GM18868 (cell line): Measurements from ENCODE around the gene NUP42.
"Not testable (repeated sequence)": the region's sequence is repeated elsewhere in the genome, so short reads cannot be mapped to it uniquely, and the experiment has no call there.

ENCODE experiments used
- ATAC-seq: cut with Tn5 transposase; IDR thresholded peaks from one replicate; pipeline ENCODE4 v1.9.1; 2021; ENCODE audit warnings: mild to moderate bottlenecking, moderate library complexity; ENCODE audit not compliant: unreplicated experiment

NUP42 gene

DNA sequence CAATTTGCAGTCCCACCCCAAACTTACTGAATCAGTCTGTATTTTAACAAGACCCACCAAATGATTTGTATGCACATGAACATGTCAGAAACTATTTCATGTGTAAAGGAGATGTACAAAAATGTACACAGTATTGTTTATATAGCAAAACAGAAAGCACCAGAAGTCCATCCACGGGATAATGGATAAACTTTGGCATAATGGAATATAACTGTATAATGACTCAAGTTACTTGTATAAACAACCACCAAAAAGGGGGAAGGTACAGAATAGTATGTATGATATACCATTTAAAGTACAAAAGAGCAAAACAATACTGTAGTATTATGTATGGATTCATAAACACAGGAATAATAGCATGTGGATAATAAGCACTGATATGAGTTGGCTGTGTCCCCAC is 22.4 kb downstream of the NUP42 start:
- no peak for ATAC-seq

DNA sequence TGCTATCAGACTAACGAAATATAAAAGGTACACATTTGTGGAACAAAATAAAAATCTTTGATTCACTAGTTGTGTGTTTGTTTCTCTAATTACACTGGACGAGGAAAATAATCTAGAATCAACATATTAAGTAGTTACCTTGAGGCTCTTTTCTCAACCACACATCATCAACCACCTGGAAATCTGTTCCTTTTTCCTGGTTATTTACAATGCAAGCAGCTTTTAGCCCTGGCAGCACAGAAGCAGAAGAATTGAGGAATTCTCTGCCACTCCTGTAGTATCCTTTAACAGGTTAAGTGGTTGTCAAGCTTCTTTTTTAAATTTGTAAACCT is 23.7 kb downstream of the NUP42 start:
- ATAC-seq: no peak

DNA sequence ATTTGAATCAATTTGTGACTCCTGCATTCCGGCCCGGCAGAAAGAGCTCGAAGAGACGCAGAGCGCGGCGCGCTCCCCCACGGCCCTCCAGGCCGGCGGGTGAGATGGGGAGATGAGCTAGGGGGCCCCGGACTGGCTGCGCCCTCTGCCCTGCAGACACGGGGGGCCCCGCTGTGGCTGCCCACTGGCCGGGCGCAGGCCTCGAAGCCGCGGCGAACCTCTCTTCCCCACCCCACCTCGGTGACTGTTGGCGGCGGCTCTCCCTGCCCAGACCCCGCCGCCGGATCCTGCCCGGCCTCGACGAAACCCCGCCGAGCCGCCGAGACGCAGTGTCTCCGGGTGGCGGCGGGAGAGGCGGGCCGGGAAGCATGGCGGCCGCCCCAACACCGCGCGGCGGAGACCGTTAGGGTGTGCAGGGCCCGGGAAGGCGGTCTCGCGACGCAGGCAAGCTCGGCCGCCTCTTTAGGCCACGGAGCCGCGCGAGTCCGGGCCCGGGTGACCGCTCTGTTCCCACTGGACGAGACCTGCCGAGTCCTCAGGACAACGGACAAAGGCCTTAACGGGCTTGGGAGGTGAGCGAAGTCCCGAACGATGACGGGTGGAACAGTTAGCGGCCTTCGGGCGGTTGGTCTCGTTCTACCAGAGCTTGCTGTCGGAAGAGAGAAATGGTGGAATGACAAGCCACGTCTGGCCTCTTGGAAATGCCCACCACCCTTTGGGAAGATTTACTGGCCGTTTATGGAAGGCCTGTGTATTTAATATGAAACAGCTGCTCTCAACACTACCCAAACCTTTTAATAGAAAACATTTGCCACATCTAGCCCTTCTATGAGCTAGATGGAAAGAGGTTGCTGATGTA is 24.3 kb downstream of the NUP42 start:
- ATAC-seq: no peak

DNA sequence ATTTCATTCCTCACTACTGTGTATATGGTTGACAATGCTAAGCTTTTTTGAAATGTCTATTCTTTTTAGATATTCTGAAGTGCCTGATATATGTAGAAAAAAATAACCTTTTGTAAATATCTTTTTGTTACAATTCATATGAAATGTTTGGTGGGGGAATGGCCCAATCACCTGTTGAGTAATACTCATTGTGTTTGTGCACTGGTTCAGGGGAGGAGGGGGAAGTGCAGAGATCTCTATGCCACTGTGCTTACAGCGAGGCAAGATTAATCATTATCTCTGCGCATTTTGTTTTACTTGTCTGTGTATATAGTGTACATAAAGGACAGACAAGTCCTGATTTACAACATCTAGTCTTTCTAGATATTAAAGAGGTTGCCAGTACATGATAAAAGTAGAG is 25.2 kb downstream of the NUP42 start:
- no peak for ATAC-seq

DNA sequence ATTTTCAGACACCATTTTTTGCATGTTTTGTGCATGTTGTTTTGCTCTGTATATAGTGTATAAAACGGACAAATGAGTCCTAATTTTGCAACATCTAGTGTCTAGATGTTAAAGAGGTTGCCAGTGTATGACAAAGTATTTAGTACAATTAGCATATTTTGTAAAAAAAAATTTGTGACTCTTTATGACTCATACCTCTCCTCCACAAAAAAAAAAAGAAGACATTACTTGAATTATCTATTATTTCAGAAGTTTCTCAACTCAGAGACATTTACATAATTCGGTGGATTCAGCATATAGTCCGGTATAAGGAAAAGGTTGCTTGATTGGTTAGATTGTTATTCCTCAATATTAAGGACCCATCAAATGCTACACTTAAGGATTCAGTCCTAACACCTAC is 26.0 kb downstream of the NUP42 start:
- ATAC-seq: no peak

DNA sequence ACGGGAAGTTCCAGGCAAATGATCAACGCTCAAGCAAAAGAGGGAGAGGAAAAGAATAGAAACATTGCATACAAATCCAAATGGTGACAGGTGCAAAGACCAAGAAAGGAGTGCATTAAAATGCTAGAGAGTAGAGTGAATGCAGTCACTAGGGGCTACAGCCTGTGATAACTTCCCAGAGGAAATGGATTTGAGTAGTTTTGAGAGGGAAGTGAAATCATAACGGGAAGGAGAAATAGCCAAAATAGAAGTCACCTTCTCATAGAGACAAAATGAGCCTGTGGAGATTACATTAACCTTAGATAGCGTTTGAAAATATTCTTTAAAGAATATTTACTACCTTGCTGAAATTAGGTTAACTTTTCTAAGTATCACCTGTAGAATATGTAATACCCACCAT is 26.5 kb downstream of the NUP42 start:
- no peak for ATAC-seq

DNA sequence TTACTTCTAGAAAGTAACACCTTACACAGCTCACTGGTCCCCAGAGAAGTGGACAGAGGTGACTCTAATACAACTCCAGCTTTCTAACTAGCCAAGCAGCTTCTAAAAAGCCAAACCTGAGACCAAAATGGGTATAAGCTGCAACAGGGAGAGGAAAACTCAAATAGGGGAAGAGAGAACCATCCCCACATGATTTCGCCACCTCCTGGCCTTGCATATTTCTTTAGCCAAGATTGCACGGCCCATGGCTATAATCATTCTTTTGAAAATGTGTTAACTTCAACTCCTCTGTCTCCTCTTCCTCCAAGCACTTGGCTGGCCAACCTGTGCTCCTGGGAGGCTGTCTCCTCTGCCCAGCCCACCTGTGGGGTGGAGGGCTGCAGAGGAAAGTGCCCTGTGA is 28.7 kb downstream of the NUP42 start:
- no peak for ATAC-seq

DNA sequence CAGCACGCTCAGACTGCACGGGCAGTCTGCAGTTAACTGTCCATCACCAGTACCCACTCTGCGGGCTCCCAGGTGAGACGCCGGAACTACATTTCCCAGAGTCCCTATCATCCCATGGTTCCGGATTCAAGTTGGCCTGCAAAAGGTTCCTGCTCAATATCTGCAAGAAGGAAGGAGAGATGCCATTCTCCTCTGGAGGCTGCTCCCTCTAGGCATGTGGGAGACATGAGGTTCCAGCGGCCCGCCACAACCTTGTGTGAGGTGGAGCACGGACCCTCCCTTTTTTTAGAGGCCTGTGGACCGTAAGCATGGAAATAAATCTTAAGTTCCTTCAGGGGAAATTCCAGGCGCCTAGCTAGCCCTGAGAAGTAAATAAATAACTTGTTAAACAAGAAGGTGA is 29.7 kb downstream of the NUP42 start:
- no peak for ATAC-seq

DNA sequence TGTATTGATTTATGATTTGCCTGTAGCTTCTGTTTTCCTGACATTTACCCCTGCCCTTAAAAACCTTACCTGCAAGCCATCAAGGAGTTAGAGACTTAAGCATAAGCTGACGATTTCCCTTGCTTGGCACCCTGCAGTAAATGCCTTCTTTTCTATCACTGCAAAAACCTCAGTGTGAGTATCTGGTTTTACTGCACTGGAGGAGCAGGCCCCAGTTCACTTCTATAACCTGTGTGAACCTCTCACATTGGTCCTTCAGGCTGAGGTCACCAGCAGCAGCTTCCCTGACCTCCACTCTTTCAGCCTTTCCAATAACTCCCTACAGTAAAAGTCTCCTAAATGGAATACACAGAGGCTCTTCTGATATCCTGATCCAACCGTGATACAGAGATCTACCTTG is 30.5 kb downstream of the NUP42 start:
- ATAC-seq: no peak

DNA sequence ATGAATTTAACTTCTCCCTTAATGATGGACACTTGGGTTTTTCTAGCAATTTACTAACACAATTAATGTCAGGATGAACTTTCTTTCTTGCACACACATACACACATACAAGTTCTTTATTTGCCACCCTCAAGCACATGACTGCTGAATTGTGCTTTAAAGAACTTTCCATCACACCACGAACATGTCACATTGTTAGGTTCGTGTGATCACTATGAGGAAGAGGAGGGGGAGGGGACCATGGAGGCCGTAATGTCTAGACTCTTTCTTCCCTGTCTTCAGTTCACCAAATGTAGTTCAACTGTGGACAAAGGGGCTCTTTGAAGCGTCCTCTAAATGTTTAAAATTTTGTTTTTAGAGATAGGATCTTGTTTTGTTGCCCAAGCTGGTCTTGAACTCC is 31.0 kb downstream of the NUP42 start:
- no peak for ATAC-seq

DNA sequence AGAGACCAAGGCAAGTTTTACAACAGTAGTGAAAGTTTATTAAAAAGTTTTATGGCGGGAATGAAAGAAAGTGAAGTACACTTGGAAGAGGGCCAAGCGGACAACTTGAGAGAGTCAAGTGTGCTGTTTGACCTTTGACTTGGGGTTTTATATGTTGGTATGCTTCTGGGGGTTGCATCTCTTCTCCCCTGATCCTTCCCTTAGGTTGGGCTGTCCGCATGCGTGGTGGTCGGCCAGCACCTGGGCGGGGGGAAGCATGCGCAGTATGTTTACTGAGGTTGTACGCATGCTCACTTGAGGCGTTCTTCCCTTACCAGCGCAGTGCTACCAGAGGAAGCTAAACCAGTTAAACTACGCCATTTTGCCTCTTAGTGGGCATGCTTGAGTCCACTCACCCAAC is 31.9 kb downstream of the NUP42 start:
- ATAC-seq: no peak

DNA sequence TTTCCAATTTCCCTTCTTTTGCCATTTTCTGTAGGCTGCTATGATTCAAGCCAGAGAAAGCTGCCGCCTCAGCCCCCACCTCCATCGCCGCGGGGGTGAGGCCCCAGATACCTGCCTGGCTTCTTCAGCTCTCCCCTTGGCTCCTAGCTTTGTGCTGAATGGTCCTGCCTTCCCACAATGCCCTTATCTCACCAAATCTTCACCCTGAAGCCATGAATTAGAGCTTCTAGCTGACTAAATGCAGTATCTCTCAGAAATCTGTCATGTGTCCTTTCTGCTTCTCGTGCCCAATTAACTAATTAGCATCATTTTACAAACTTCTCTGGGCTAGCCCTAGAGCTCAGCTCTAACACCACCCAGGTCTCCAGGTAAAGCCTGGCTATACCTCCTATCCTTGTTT is 32.6 kb downstream of the NUP42 start:
- no peak for ATAC-seq

DNA sequence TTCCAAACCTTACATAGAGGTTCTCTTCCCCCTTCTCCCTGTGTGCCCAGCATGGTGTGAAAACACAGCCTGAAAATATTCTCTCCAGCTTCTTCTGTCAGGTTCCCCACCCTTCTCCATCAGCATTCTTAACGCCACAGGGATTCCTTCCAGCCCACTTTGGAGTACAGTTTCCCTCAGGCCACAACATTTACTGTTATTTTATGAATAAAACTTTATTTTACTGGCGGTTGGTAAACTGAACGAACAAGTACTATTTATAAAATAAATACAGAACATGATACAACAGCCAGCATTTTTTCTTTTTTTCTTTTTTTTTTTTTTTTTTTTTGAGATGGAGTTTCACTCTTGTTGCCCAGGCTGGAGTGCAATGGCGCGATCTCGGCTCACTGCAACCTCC is 33.1 kb downstream of the NUP42 start:
- ATAC-seq: no peak

DNA sequence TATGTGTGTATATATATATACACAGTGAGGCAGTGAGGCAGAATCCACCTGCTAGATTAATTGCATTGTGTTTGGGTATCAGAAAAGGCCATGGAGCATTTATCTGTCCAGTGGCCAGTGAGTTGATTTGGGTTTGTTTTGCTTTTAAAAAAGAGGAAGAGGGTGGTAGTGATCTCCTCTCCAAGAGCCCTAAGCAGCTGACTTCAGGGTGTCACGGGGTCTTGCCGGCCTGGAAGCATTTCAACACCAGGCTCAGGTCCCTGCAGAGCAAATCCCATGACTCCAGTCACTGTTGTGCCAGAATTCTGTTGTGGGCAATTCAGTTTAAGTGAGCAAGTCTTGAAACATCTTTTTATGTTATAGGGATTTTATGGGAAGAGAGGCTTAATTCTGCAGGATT is 34.2 kb downstream of the NUP42 start:
- ATAC-seq: no peak

DNA sequence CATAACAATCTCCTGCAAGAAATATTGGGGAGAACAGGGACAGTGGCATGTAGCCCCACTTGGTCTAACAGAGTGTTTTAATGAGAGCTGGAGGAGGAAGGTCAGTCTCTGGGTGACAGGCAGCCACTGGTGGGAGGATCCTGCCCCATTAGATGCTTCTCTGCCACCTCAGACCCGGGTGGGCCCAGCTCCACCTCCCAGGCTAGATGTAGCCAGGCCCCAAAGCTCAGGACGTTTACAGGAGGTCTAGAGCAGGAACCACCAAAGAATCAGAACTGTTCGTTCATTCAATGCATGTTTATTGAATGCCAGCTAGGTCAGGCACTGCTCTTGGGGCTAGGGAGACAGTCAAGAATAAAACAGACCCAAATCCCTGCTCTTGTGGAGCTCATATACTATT is 36.3 kb downstream of the NUP42 start:
- ATAC-seq: no peak

DNA sequence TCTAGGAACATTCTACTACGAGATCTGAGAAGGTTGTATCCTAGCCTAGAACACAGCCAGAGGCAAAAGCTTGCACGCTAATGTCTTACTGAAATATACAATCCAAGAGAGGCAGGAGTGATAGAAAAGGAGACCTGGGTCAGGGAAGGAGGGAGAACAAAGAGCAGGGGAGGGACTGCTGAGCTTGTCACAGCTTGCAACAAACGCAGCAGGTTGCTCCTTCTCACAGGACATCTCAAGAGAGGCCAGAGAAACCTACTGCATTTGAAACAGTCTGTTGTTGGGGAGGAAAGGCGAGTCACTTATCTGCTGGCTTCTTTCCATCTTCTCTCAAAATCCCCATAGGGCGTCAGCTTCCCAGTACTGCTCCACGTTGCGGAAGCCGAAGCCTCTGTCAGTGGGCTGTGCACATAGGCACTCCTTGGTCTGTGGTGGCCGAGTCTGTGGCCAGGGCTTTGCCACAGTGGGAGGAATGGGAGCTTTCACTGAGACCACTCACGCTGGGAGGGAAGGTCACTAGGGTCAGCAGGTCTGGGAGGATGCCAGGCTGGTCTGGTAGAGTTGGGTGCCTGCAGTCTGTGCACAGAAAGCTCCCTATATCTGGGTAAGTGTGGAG is 39.0 kb downstream of the NUP42 start:
- no peak for ATAC-seq

DNA sequence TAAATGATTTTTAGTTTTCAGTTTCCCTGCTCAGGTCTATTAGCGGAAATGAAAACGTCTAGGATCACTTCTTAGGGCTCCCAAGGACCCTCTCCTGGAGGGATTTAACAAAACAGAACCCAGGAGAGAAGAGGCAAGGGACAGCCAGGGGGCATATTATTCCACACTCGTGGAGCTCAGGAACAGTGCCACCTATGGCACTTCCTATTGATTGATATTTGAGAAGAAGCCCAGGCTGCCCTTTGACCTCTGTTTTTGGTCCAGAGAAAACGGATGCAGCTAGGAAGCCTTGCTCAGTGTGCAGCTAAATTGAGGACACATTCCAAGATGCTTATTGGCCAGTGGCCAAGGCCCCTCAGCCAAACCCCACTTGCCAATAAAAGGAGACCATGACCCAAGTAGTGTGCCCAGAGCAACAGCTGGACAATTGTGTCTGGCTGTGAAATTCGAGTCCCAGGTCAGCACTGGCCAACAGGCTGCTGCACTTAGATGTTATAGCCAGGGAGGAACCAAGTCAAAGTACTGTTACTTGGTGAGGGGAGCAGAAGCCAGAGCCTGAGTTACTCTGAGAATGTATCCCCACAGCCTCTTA is 40.7 kb downstream of the NUP42 start:
- no peak for ATAC-seq

DNA sequence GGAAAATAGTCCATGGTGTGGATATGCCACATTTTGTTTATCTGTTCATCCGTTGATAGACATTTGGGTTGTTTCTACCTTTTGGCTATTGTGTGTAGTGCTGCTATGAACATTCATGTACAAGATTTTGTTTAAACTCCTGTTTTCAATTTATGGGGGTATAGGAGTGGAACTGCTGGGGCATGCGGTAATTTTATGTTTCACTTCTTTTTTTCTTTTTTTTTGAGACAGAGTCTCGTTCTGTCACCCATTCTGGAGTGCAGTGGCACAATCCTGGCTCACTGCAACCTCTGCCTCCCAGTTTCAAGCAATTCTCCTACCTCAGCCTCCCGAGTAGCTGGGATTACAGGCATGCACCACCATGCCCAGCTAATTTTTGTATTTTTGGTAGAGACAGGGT is 42.5 kb downstream of the NUP42 start:
- not testable (repeated sequence) for ATAC-seq

DNA sequence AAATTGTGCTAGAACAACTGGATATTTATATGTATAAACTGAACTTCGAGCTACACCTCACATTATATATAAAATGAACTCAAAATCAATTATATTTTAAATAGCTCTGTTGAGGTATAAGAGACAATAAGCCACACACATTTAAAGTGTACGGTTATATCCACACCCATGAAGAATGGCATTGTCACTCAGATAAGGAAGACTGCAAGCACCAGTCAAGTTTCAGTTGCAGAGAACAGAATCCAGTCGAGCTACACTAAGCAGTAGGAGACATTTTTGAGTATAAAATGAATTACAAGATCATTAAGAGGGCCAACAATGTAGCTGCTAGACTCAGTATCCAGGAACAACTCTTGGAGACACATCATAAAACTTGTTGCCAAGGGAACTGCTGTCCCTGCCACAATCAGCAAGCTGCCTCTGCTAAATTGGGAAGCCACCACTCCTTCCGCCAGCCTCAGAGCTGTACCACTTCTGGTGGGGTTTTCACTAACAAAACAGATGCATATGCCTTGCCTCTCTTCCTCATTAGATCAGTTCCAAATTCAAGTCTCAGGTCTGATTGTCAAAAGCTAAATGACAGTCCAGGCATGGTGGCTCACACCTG is 45.1 kb downstream of the NUP42 start:
- no peak for ATAC-seq

DNA sequence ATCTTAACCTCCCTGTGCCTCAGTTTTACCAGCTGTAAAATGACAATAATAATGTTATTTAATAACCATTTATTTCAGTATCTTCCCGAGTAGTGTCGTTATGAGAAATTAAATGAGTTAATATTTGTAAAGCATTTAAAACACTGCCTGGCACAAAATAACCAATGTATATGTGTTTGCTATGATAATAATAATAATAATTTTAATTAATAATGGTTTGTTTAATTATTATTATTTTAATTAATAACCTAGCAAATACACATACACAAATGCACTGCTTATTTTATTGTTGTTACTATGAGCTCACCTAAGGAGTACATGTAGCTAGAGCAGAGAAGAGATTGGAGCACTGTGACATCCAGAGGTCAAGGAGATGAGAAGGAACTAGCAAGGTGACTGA is 46.6 kb downstream of the NUP42 start:
- ATAC-seq: no peak

DNA sequence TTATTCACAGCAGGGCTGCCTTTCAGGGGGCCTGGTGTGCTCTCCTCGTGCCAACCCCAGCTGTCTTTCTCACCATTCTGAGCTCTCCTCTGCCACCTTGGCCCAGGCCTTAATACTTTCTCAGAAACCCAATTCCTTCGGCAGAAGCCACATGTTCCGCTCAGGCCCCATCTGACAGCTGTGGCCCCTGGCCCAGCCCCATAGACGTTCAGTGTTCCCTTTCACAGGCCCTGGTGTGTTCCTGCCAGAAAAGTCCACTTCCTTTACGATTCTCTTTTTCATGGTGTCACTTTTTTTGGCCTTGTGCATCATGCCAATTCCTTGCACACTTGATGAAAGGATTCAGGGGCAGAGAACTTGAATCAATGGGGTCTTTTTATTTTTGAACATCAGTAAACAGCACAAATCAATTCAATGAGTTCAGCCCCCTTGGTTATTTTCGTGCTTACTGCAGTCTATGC is 48.8 kb downstream of the NUP42 start:
- no peak for ATAC-seq

DNA sequence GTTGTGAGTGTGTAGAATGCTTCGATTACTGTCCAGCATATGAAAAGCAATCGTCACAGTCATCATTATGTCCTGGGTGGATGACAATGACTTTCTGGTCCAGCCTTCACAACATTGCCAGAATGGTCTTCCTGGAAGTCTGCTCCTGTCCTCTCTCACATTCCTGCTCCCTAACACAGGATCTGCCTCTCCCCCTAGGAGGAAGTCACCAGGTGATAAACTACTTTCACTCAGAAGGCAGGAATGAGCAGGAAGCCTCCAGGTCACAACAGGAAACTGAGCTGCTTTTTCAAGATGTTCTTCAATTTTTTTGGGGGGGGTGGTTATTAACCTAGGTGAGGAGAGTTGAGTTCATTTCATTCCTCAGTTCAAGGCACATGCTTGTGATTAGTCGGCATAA is 51.1 kb downstream of the NUP42 start:
- no peak for ATAC-seq
